HG03066 (cell line): ENCODE measurements around the gene GHR.
"Not testable (repeated sequence)": the region's sequence is repeated elsewhere in the genome, so short reads cannot be mapped to it uniquely, and the experiment has no call there.

ENCODE experiments used
- ATAC-seq: cut with Tn5 transposase; IDR thresholded peaks from one replicate; pipeline ENCODE4 v1.9.1; 2021; ENCODE audit warnings: low read depth; ENCODE audit not compliant: unreplicated experiment

The GHR gene

GRCh38 chr5:42564689-42565356, 141.6 kb downstream of the GHR start:
- ATAC-seq, result no peak

DNA sequence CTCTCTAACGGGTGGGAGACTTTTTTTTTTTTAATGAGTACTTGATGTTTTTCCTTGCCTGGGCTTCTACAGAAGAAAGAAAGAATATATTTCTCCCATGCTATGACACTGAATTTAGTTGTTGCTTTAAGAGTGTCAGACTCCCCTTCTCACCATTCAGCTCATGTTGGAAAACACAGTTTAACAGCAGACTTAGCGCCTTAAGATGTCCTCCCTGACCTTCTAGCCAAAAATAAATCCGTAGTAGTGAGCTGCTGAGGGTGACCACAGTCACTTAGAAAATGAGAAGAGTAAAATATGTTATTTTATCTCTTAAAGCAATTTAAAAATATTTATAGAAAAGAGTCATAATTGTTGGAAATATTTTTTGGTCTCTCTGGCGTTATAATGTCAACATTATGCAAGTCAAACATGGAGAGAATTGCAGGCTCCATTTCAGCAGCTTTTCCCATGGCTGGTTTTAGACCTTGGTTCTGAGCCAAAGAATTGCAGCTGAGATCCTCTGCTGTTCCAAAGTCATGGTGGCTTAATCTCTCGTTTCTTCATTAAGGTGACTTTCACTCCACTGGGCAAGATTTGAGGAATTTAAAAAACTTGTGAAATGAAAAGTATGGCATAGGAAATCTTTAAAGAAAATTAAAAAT, 143.5 kb downstream of the GHR start:
- ATAC-seq, result no peak

DNA sequence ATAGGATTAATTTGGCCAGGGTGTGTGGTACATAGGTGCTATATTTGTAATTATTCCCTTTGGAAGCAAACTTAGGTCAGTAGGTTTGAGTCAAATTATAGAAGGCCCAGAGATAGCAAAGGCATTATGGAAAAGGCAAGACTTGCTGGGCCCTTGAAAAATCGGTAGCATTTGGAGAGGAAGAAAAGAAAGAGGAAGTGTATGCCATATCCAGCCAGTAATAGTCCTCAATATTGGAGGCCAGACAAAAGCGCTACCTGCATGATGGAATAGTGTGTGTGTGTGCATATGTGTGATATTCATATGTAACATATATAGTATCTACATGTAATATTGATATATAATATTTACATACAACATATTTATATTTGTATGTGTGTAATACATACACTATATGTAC, 146.1 kb downstream of the GHR start:
- ATAC-seq, result no peak

DNA sequence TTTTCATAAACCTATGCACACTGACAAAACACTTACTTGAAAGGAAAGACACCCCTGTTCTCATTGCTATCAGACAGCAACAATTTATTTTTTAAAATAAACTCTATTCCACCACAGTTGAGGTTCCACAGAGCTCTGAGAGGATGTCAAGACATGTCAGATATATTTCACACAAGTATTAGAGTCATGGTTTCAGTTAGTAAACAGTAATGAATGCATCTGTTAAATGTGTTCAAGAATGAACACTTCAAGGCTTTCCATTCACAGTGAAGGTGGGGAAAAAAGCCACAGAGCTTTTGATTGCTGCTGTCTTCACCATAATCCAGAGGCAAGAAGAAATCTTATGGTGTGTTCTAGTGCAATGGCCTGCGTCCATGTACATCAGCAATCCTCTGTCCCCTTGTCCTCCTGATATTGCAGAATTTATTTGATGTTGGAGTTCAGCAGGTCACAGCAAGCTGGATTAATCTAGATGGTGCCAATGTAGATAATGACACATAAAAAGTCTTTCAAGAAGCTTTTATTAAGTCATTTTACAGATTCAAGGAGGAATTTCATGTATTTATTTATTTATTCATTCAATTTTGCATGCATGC, 146.8 kb downstream of the GHR start:
- no peak for ATAC-seq

- no peak for ATAC-seq
Observed at GRCh38 chr5:42570966-42571960, 148.0 kb downstream of the GHR start.

DNA sequence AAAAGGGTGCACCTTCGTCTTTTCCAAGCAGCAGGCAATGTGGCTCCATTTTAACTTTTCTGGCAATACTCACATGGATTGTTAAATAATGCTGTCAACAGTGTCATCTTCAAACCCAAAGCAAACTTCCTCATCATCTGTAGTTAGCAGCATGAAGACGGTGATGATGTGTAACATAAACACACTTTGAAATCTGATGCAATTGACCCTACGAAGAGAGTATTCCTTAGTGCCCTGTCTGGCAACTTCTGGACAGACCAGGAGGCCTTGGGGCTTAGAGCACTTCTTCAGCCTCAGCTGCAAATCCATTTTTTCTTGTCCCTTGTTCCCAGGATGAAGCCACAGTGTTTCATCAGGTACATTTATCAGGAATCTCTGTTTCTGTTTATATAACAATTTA, 149.1 kb downstream of the GHR start:
- ATAC-seq, result no peak

DNA sequence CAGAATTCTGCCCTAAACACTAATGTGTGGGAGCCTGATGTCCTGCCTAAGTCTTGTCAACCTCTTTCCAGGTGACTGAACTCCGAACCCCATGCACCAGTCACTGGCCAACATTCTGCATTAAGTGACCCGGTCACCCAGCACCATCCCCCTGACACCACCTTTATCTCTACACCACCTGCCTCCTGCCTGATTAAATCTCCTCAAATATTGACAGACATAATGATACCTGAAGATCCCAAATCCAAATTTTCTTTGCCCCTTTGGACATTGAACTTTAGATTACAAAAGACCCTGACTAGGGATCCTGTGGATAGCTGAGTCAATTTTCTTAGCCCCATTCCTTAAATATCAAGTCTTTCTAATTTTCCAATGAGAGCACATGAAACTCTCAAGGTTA, 150.1 kb downstream of the GHR start:
- ATAC-seq, result no peak

DNA sequence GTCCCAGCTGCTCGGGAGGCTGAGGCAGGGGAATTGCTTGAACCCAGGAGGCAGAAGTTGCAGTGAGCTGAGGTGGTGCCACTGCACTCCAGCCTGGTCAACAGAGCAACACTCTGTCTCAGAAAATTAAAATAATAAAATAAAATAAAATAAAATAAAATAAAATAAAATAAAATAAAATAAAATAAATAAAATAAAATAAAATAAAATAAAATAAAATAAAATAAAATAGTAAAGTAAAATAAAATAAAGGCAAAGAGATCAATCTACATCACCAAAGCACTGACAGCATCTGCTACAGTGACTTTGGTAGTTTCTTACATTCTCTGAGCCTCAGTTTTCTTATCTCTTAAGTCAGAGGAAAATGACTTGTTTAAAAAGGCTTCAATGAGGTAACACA, 152.7 kb downstream of the GHR start:
- not testable (repeated sequence) for ATAC-seq

GRCh38 chr5:42578901-42579300, 155.7 kb downstream of the GHR start:
- ATAC-seq, result not testable (repeated sequence)

DNA sequence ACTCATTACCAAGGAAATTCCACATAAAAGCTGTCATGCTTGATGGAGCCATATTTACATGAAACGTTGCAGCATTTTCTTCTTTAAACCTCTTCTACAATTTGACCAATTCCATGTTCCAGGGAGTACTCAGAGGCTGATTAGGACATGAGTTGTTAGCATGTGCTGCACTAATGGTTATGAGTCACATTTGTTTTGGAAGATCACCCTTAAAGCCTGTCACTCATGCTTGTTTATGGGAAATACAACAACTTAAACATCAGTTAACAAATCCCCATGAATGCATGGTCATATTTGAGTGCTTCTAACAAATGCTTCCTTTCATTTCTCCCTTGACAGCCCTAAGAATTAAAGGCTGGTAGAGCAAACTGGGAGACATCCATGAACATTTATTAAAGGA, 156.1 kb downstream of the GHR start:
- ATAC-seq, result no peak

DNA sequence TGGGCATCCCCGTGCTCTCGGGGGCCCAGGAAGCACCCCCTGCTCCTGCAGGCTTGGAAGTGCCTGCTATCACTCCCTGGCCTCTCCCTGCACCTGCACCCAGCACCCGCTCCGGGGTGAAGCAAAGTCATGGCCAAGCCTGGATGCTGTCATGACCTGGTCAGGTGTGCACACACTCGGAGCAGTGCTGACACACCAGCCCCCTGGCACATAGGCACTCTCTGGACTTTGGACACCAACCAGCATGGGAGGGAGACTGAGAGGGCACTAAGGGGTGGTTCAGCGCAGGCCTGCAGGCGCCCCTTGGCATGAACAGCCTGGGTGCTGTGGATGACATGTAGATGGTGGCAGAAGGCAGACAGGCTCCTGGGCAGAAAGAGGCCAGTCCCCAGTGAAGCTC, 158.6 kb downstream of the GHR start:
- ATAC-seq, result no peak

DNA sequence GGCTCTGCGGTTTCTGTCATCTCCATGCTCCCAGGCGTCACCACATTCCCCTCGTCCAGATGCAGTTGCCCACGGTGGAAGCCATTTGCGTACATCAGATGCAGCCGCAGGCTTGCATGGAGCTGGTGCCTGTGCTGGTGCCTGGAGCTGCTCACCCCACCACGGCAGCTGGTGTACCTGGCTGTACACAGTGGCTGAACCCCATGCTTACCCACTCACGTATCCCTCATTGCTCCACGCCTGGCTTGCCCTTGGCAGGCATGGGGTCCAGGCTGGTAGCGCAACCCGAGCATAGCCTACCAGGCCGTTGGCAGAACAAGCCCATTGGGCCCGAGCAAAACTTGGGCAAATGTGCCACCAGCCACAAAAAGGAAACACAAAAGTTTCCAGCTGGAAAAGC, 159.5 kb downstream of the GHR start:
- no peak for ATAC-seq

DNA sequence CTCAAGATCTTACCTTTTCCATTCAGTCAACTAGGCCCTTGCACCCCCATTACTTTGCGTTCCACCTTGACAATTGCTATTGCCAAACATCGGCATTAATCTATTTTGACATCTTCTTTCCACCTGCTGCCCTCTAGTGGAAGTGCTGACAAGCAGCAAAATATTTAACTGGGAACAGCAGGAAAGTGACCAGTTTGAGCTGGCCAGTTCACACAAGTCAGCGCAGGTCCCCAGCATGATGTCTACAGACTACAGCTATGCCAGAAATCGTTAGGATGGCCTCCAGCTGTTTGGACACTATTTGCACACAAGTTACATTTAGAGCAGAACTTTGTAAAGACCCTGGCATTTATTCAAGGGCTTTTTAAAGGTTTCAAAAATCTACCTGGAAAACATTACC, 160.1 kb downstream of the GHR start:
- no peak for ATAC-seq

DNA sequence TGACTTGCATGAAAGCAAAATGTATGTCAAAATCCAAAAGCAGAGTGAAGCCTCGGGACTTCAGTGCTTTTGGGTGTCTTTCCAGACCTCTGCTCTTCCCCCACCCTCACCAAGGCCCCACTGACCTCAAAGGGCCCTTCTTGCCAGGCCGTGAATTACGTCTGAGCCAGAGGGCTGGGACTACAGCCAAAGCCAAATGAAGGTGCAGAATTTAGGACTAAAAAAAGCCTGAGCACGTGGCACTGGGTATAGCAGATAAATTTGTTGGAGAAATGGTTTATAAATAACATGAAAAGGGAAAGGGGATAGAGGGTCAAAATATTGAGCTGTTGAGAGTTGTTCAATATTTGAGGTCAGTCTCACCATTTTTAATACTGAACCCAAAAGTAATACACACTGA, 163.4 kb downstream of the GHR start:
- ATAC-seq, result no peak

DNA sequence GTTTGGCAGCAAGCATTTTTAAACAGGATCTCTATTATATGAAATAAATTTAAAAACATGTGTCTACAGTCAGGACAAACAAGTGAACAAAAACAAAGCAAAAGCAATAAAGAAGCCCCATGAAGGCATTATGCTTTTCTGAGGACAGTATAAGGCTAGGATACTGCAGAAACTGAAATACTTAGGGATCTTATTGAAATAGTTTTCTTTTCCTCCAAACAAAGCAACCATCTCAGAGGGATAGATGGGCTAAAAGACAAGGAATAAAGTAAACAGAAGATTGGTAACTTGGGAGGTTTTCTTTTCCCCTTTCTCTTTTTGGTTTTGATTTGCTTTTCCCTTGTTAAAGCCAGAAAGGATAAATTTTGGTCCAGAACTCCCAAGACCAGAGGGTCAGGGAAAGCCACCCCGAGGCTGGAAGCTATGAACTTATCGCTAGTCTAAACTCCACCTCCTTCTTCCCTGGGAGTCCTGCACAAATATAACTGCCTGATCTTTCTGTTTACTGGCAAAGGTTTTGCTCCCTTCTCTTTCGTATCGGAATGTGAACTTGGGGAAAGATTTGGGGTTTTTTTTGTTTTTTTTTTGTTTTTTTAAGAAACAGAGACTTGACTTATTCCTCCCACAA, 164.0 kb downstream of the GHR start:
- ATAC-seq, result no peak

DNA sequence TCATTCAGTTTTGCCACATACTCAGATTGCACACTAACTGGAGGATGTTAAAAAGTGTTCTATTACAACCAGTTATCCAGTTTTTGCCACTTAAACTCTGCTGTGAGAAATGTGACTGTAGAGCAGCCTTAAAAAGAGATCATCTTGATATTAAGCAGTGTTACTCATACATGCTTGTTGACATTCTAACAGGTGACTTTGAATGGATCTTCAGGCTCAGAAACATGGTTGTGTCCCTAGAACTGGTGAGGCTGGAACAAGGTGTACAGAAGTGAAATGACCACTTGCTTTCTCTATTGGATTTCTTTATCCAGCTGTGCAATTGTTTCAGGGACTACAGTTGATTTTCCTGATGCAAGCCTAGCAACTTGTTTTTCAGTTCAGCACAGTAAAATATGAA, 167.3 kb downstream of the GHR start:
- ATAC-seq, result no peak

DNA sequence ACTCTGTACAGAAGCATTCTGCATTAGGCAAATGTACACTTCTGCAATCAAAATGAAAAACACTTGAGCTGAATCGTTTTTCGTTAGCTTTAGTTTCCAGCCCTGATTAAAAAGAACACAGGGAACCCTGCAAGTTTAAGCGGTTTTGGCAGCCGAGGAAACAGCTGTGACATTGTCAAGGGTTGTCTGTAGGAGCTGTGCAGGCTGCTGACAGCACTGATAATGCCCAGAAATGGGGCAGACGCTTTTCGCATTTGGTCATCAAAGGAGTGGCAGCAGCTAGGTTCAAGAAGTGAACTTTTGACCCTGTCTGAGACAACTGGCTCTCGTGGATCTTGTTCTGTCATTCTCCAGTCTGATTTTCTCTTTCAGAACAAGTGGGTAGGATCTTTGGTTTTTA, 167.8 kb downstream of the GHR start:
- ATAC-seq, result no peak

- ATAC-seq, result no peak
Observed at GRCh38 chr5:42592401-42593140, 169.3 kb downstream of the GHR start.

- no peak for ATAC-seq
Observed at GRCh38 chr5:42593591-42593990, 170.4 kb downstream of the GHR start.

- ATAC-seq, result no peak
Observed at GRCh38 chr5:42595597-42595996, 172.4 kb downstream of the GHR start.
